Thyroid gland (tissue), 4 donors: ENCODE data around the gene CDH23. TPM values are rescaled to one million over a fixed set of nuclear protein-coding genes. Genes with fewer than 3 reads are reported as not detected.

Source experiments
- DNase-seq, 2 donors: peaks; one replicate each; pipeline ENCODE4 v3.0.0-alpha.2; 2019
- H3K27ac ChIP-seq, 3 donors: fragments of 200-600 bp; sonication (generic); 1 replicate in 2 of 3; 2 replicates in 1 of 3; pipeline ENCODE4 v1.5.1; 2016 to 2019; ENCODE audit warnings: mild to moderate bottlenecking in 1 of 3, moderate library complexity in 1 of 3
- H3K27me3 ChIP-seq: fragments of 200-600 bp; sonication (generic); one replicate; pipeline ENCODE4 v1.5.1; 2019
- H3K36me3 ChIP-seq, 2 donors: fragments of 200-600 bp; sonication (generic); one replicate each; pipeline ENCODE4 v1.5.1; 2016 to 2019
- H3K4me1 ChIP-seq, 2 donors: fragments of 200-600 bp; sonication (generic); one replicate each; pipeline ENCODE4 v1.5.1; 2017 to 2019
- H3K4me3 ChIP-seq, 3 donors: fragments of 200-600 bp; sonication (generic); replicated peaks in 1 of 3; 1 replicate in 2 of 3; 2 replicates in 1 of 3; pipeline ENCODE4 v1.5.1; 2016; ENCODE audit warnings: mild to moderate bottlenecking in 1 of 3
- H3K9me3 ChIP-seq: fragments of 200-600 bp; sonication (generic); one replicate; pipeline ENCODE4 v1.5.1; 2017
- CTCF ChIP-seq, 6 experiments: fragments of 200-600 bp in 3 of 6; fragments of 450-650 bp in 3 of 6; sonication (generic) in 3 of 6; IDR thresholded peaks; one replicate each; pipeline ENCODE4 v1.5.1; 2016 to 2019; ENCODE audit warnings: antibody characterized with exemption in 6 of 6, mild to moderate bottlenecking in 2 of 6, inconsistent platforms in 1 of 6, moderate library complexity in 1 of 6
- POLR2A ChIP-seq, 2 donors: fragments of 450-650 bp; IDR thresholded peaks; one replicate each; pipeline ENCODE4 v1.6.1; 2017; ENCODE audit warnings: antibody characterized with exemption in 2 of 2, mild to moderate bottlenecking in 2 of 2, moderate library complexity in 1 of 2
- WGBS, 2 donors: methylation state at CpG; one replicate each; pipeline ENCODE4 v1.1.5; 2017; 5-methylcytosine and 5-hydroxymethylcytosine counted together
- intact Hi-C: fragments of 100-400 bp; cut with DNase I; formaldehyde crosslinking; loops from one replicate; pipeline ENCODE4 v1.15.1; 2023
- total RNA-seq, 4 donors: library from RNA; depleted of rRNA; stranded (reverse); fragments of >200 nt; gene quantifications; one replicate each; pipeline ENCODE4 v1.2.3, GENCODE V29; 2016

CDH23 gene
- total RNA-seq, 4 donors from 2014 or later = 3.0 to 4.2 (median 3.9) TPM

- intact Hi-C loops = no loop called here
- no peaks in the 10 kb centered on the region for H3K27me3 ChIP-seq
- H3K27ac ChIP-seq = no peak overlapping the region
- 75 to 84% methylated on average over 10 to 12 of the region's 14 CpGs for WGBS, 2 donors
- no peaks in the 10 kb centered on the region for H3K36me3 ChIP-seq
- H3K9me3 ChIP-seq = no peaks in the 10 kb centered on the region
- no peaks in the 10 kb centered on the region for H3K4me1 ChIP-seq
- no peak for DNase-seq
- H3K4me3 ChIP-seq = no peak overlapping the region
- TF ChIP-seq POLR2A (IDR thresholded peaks at IDR 0.05) (no peak), CTCF (IDR thresholded peaks at IDR 0.05) (no peak)
These were observed 100.4 kb downstream of the CDH23 start for GRCh38 chr10:71496927-71497762.

GRCh38 chr10:71497763-71498326 is 101.1 kb downstream of the CDH23 start:
- H3K27ac ChIP-seq = no peak overlapping the region
- H3K36me3 ChIP-seq = no peaks in the 10 kb centered on the region
- 74 to 79% methylated on average over 8 to 9 of the region's 9 CpGs for WGBS, 2 donors
- intact Hi-C loops = no loop called here
- H3K4me3 ChIP-seq = no peak overlapping the region
- no peaks in the 10 kb centered on the region for H3K27me3 ChIP-seq
- no peaks in the 10 kb centered on the region for H3K4me1 ChIP-seq
- no peaks in the 10 kb centered on the region for H3K9me3 ChIP-seq
- TF ChIP-seq POLR2A (IDR thresholded peaks at IDR 0.05) = no peak
- TF ChIP-seq CTCF (IDR thresholded peaks at IDR 0.05) = no peak
- DNase-seq = no peak

GRCh38 chr10:71501402-71501801 is 104.7 kb downstream of the CDH23 start:
- 80 to 97% methylated on average over 4 of the region's 4 CpGs for WGBS, 2 donors
- no peaks in the 10 kb centered on the region for H3K4me1 ChIP-seq
- H3K36me3 ChIP-seq = no peaks in the 10 kb centered on the region
- H3K27ac ChIP-seq = no peak overlapping the region
- H3K9me3 ChIP-seq = no peaks in the 10 kb centered on the region
- DNase-seq = no peak
- no peaks in the 10 kb centered on the region for H3K27me3 ChIP-seq
- TF ChIP-seq CTCF (IDR thresholded peaks at IDR 0.05) = no peak
- TF ChIP-seq POLR2A (IDR thresholded peaks at IDR 0.05) = no peak
- intact Hi-C loops = no loop called here
- H3K4me3 ChIP-seq = no peak overlapping the region

- DNase-seq = no peak
- Histone ChIP-seq H3K27me3 (no peaks in the 10 kb centered on the region), H3K4me3 (no peak overlapping the region), H3K27ac (no peak overlapping the region), H3K4me1 (no peaks in the 10 kb centered on the region), H3K9me3 (no peaks in the 10 kb centered on the region), H3K36me3 (no peaks in the 10 kb centered on the region)
- intact Hi-C loops = no loop called here
- 95% methylated on average over 1 of the region's 1 CpG for WGBS, 2 donors
- TF ChIP-seq POLR2A (IDR thresholded peaks at IDR 0.05) (no peak), CTCF (IDR thresholded peaks at IDR 0.05) (no peak)
These were observed 105.5 kb downstream of the CDH23 start for GRCh38 chr10:71502190-71502589.

GRCh38 chr10:71502851-71503250 is 106.1 kb downstream of the CDH23 start:
- no peak for DNase-seq
- intact Hi-C loops = no loop called here
- TF ChIP-seq CTCF (IDR thresholded peaks at IDR 0.05) = no peak
- TF ChIP-seq POLR2A (IDR thresholded peaks at IDR 0.05) = no peak
- Histone ChIP-seq H3K36me3 (no peaks in the 10 kb centered on the region), H3K9me3 (no peaks in the 10 kb centered on the region), H3K4me1 (no peaks in the 10 kb centered on the region), H3K27me3 (no peaks in the 10 kb centered on the region), H3K4me3 (no peak overlapping the region), H3K27ac (no peak overlapping the region)
- 80 to 81% methylated on average over 3 to 5 of the region's 5 CpGs for WGBS, 2 donors
